Placental epithelial cell (primary cell): ENCODE measurements around the gene STK4. TPM values are rescaled to one million over a fixed set of nuclear protein-coding genes. Genes with fewer than 3 reads are reported as not detected.

Experiments
- small RNA-seq: library from RNA; depleted of rRNA; stranded (forward); fragments of <200 nt; gene quantifications from one replicate; pipeline ENCODE3, GENCODE V24; 2012
- total RNA-seq: library from RNA; depleted of rRNA; stranded (reverse); fragments of >200 nt; gene quantifications from 2 replicates; pipeline ENCODE4 v1.2.3, GENCODE V29; 2012

Gene STK4
- 13.7 and 20.6 TPM in 2 replicates for total RNA-seq

GRCh38 chr20:44966030-44966961 lies at the start of gene STK4:
Gene STK4 (plus strand): TSS chr20:44966512. CDS start chr20:44966569, 57 bp downstream.

DNA sequence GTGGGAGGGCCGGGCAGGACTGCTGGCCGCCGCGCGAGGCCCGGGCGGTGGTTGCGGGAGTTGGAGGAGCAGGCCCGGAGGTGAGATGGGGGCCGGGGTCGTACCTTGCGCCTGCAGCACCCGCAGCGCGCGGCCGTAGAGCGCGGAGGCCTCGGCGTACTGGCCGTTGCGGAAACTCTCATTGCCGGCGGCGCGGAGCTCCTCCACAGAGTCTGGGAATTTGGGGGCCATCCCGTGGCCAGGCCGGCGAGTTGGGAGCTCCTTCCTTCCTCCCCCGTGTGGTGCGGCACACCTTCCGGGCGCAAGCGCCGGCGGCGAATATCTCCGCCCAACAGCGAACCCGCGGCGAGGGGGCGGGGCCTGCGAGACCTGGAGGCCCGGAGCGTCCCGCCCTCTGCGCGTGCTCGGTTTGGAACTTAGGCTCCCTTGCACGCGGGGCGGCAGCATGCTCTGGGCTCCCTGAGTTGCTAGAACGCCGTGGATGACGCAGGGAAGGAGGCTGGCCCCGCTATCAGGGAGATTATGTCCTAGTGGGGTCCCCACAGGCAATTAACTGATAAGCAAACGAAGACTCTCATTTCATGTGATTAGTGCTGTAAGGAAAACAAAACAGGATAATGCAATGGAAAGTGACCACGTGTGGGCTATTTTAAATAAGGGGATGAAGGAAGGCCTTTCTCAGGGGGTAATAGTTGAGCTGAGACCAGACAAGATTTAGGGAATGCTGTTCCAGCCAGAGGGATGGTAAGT lies 6.0 kb upstream of the STK4 start, which contains the start of gene TOMM34:
Gene TOMM34 (minus strand): TSS at position 295 of the 750 bp plus-strand sequence. CDS start 64 bp downstream, at position 231.

GRCh38 chr20:45100563-45101245 lies 134.4 kb downstream of the STK4 start, which contains the start of gene KCNS1:
Gene KCNS1 (minus strand): TSS chr20:45101127. CDS start chr20:45099236, 1,891 bp downstream.

GRCh38 chr20:45114465-45115385 lies 148.4 kb downstream of the STK4 start, which contains the start of gene WFDC5:
Gene WFDC5 (minus strand): TSS chr20:45115174. CDS start chr20:45115083, 91 bp downstream.

DNA sequence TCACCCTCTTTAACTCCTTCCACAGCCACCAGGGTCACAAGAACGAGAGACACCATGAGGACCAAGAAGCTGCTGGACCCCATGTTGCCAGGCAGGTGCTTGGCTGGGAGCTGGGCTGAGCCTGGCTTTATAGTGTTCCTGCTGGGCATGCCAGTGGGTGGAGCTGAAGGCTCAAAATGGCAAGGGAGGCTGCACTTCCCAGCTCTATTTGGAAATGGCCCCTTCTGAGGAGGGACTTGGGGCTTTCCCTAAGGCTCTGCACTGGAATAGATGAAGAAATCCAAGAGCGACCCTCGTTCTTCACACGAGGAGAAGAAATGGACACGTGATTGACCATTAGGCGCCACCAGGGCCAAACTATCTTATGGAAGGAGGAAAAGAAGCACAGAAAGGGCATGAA lies 158.1 kb downstream of the STK4 start, which contains the start of gene WFDC12:
Gene WFDC12 (minus strand): TSS at position 101 of the 400 bp plus-strand sequence. CDS start 18 bp downstream, at position 83.

Small RNAs within 50 kb of the gene (small RNA-seq; reads per million reads assigned to genes)
- gene RF00019 = not detected

Other genes starting within 250 kb of the STK4 start
- gene KCNK15, start 220.6 kb upstream of the STK4 start, total RNA-seq = not detected in 2 replicates
- under 0.01 TPM in 1 of 2 replicates, not detected in the other for gene RIMS4, start 156.0 kb upstream of the STK4 start, total RNA-seq
- gene YWHAB, start 80.8 kb upstream of the STK4 start, total RNA-seq = 74.2 and 153 TPM in 2 replicates
- 12.9 and 20.4 TPM in 2 replicates for gene PABPC1L, start 56.5 kb upstream of the STK4 start, total RNA-seq
- gene TOMM34, start 6.1 kb upstream of the STK4 start, total RNA-seq = 11.8 and 24.8 TPM in 2 replicates
- gene KCNS1, start 134.6 kb downstream of the STK4 start, total RNA-seq = 0.79 and 7.3 TPM in 2 replicates
- gene WFDC5, start 148.7 kb downstream of the STK4 start, total RNA-seq = not detected in 2 replicates
- not detected in 2 replicates for gene WFDC12, start 158.0 kb downstream of the STK4 start, total RNA-seq
- gene PI3, start 208.4 kb downstream of the STK4 start, total RNA-seq = not detected in 2 replicates
- gene SEMG1, start 240.5 kb downstream of the STK4 start, total RNA-seq = not detected in 2 replicates